ENCODE measurements around the gene VGLL2. TPM values are rescaled to one million over a fixed set of nuclear protein-coding genes. Genes with fewer than 3 reads are reported as not detected.
"Not testable (repeated sequence)": the region's sequence is repeated elsewhere in the genome, so short reads cannot be mapped to it uniquely, and the experiment has no call there.

VGLL2 gene
- not detected for total RNA-seq

- Mint-ChIP-seq H3K9me3 (ENCODE audit: low read depth) (no peaks in the 10 kb centered on the region), H3K36me3 (ENCODE audit: low read depth) (no peaks in the 10 kb centered on the region), H3K27ac (no peak within 1 kb of the TSS), H3K27me3 (peaks cover 77% of the 10 kb centered on the region), H3K4me3 (peak within 1 kb of the TSS; percentile 46), H3K4me1 (peaks cover 8% of the 10 kb centered on the region)
- POLR2A ChIA-PET: no interaction called here
- peak; percentile 31 for DNase-seq
- CTCF ChIA-PET: interaction anchor here (0.7 to 1.1 kb wide), 2 partner anchors 9 to 14 kb away, joined by 3 read pairs; no protein-coding TSS in a partner anchor
- intact Hi-C loops (cut with DNase I, micrococcal nuclease): no loop called here
- peak; percentile 18 for ATAC-seq
Measured at GRCh38 chr6:117265410-117266256, at the start of gene VGLL2. TSS of gene VGLL2 (plus strand) at chr6:117265558. CDS start at chr6:117265764, 206 bp downstream.

- Mint-ChIP-seq H3K9me3 (ENCODE audit: low read depth) (peaks cover 6% of the 10 kb centered on the region), H3K4me3 (no peak overlapping the region), H3K4me1 (no peaks in the 10 kb centered on the region), H3K27ac (no peak overlapping the region), H3K27me3 (peaks cover 1% of the 10 kb centered on the region), H3K36me3 (ENCODE audit: low read depth) (no peaks in the 10 kb centered on the region)
- no peak for ATAC-seq
- ChIA-PET POLR2A (no interaction called here), CTCF (no interaction called here)
- intact Hi-C loops (cut with DNase I, micrococcal nuclease): no loop called here
- no peak for DNase-seq
Measured at GRCh38 chr6:117222861-117223260, 42.5 kb upstream of the VGLL2 start.

- intact Hi-C loops (cut with DNase I, micrococcal nuclease): no loop called here
- POLR2A ChIA-PET: no interaction called here
Measured at GRCh38 chr6:117226778-117227177, 38.6 kb upstream of the VGLL2 start.

GRCh38 chr6:117227245-117227962 is 38.0 kb upstream of the VGLL2 start:
- Mint-ChIP-seq H3K4me1 (no peaks in the 10 kb centered on the region), H3K9me3 (ENCODE audit: low read depth) (peaks cover 13% of the 10 kb centered on the region), H3K27ac (no peak overlapping the region), H3K36me3 (ENCODE audit: low read depth) (no peaks in the 10 kb centered on the region), H3K27me3 (peaks cover 3% of the 10 kb centered on the region), H3K4me3 (no peak overlapping the region)
- no peak for DNase-seq
- no peak for ATAC-seq
- POLR2A ChIA-PET: no interaction called here
- CTCF ChIA-PET: no interaction called here
- intact Hi-C loops (cut with DNase I, micrococcal nuclease): no loop called here

More at GRCh38 chr6:117226778-117227177, 38.6 kb upstream of the VGLL2 start:
- Mint-ChIP-seq H3K4me1 (no peaks in the 10 kb centered on the region), H3K27ac (no peak overlapping the region), H3K9me3 (ENCODE audit: low read depth) (peaks cover 13% of the 10 kb centered on the region), H3K27me3 (peaks cover 3% of the 10 kb centered on the region), H3K36me3 (ENCODE audit: low read depth) (no peaks in the 10 kb centered on the region), H3K4me3 (no peak overlapping the region)
- no peak for DNase-seq
- CTCF ChIA-PET: no interaction called here
- ATAC-seq: no peak

GRCh38 chr6:117228202-117228601 is 37.2 kb upstream of the VGLL2 start:
- Mint-ChIP-seq H3K36me3 (ENCODE audit: low read depth) (no peaks in the 10 kb centered on the region), H3K4me3 (no peak overlapping the region), H3K27me3 (peaks cover 3% of the 10 kb centered on the region), H3K27ac (no peak overlapping the region), H3K9me3 (ENCODE audit: low read depth) (peaks cover 13% of the 10 kb centered on the region), H3K4me1 (no peaks in the 10 kb centered on the region)
- no peak for DNase-seq
- CTCF ChIA-PET: no interaction called here
- no peak for ATAC-seq
- POLR2A ChIA-PET: no interaction called here
- intact Hi-C loops (cut with DNase I, micrococcal nuclease): no loop called here

- DNase-seq: no peak
- Mint-ChIP-seq H3K36me3 (ENCODE audit: low read depth) (no peaks in the 10 kb centered on the region), H3K4me3 (no peak overlapping the region), H3K9me3 (ENCODE audit: low read depth) (peaks cover 13% of the 10 kb centered on the region), H3K4me1 (no peaks in the 10 kb centered on the region), H3K27ac (no peak overlapping the region), H3K27me3 (peaks cover 2% of the 10 kb centered on the region)
- ATAC-seq: no peak
- ChIA-PET POLR2A (no interaction called here), CTCF (no interaction called here)
- intact Hi-C loops (cut with DNase I, micrococcal nuclease): no loop called here
Measured at GRCh38 chr6:117229870-117230269, 35.5 kb upstream of the VGLL2 start.

- Mint-ChIP-seq H3K36me3 (ENCODE audit: low read depth) (no peaks in the 10 kb centered on the region), H3K9me3 (ENCODE audit: low read depth) (peaks cover 10% of the 10 kb centered on the region), H3K27ac (no peak overlapping the region), H3K27me3 (peaks cover 2% of the 10 kb centered on the region), H3K4me1 (no peaks in the 10 kb centered on the region), H3K4me3 (no peak overlapping the region)
- ChIA-PET POLR2A (no interaction called here), CTCF (no interaction called here)
- no peak for ATAC-seq
- intact Hi-C loops (cut with DNase I, micrococcal nuclease): no loop called here
- DNase-seq: no peak
Measured at GRCh38 chr6:117231466-117231865, 33.9 kb upstream of the VGLL2 start.

GRCh38 chr6:117232196-117232595 is 33.2 kb upstream of the VGLL2 start:
- intact Hi-C loops (cut with DNase I, micrococcal nuclease): no loop called here
- no peaks in the 10 kb centered on the region for H3K36me3 Mint-ChIP-seq (ENCODE audit: low read depth)
- H3K9me3 Mint-ChIP-seq (ENCODE audit: low read depth): peaks cover 10% of the 10 kb centered on the region
- H3K27ac Mint-ChIP-seq: no peak overlapping the region
- H3K27me3 Mint-ChIP-seq: peaks cover 2% of the 10 kb centered on the region
- POLR2A ChIA-PET: no interaction called here
- CTCF ChIA-PET: interaction anchor here (0.7 to 0.8 kb wide), 2 partner anchors 33 to 397 kb away, joined by 3 read pairs; no protein-coding TSS in a partner anchor
- no peak for DNase-seq
- ATAC-seq: no peak
- no peak overlapping the region for H3K4me3 Mint-ChIP-seq
- H3K4me1 Mint-ChIP-seq: no peaks in the 10 kb centered on the region

- intact Hi-C loops (cut with DNase I, micrococcal nuclease): no loop called here
- no peak for ATAC-seq
Measured at GRCh38 chr6:117233145-117233544, 32.2 kb upstream of the VGLL2 start.

GRCh38 chr6:117237561-117237960 is 27.8 kb upstream of the VGLL2 start:
- ChIA-PET CTCF (no interaction called here), POLR2A (no interaction called here)
- H3K27me3 Mint-ChIP-seq: peaks cover 2% of the 10 kb centered on the region
- no peak for ATAC-seq
- no peaks in the 10 kb centered on the region for H3K9me3 Mint-ChIP-seq (ENCODE audit: low read depth)
- no peaks in the 10 kb centered on the region for H3K36me3 Mint-ChIP-seq (ENCODE audit: low read depth)
- DNase-seq: no peak
- intact Hi-C loops (cut with DNase I, micrococcal nuclease): no loop called here
- no peak overlapping the region for H3K27ac Mint-ChIP-seq
- no peaks in the 10 kb centered on the region for H3K4me1 Mint-ChIP-seq
- no peak overlapping the region for H3K4me3 Mint-ChIP-seq

More at GRCh38 chr6:117233145-117233544, 32.2 kb upstream of the VGLL2 start:
- peaks cover 7% of the 10 kb centered on the region for H3K9me3 Mint-ChIP-seq (ENCODE audit: low read depth)
- DNase-seq: no peak
- H3K27ac Mint-ChIP-seq: no peak overlapping the region
- CTCF ChIA-PET: no interaction called here
- no peaks in the 10 kb centered on the region for H3K36me3 Mint-ChIP-seq (ENCODE audit: low read depth)
- H3K27me3 Mint-ChIP-seq: peaks cover 2% of the 10 kb centered on the region
- POLR2A ChIA-PET: no interaction called here
- H3K4me3 Mint-ChIP-seq: no peak overlapping the region
- H3K4me1 Mint-ChIP-seq: no peaks in the 10 kb centered on the region

- H3K27me3 Mint-ChIP-seq; POLR2A ChIA-PET; H3K9me3 Mint-ChIP-seq (ENCODE audit: low read depth); H3K27ac Mint-ChIP-seq; H3K36me3 Mint-ChIP-seq (ENCODE audit: low read depth); ATAC-seq; CTCF ChIA-PET; H3K4me3 Mint-ChIP-seq; H3K4me1 Mint-ChIP-seq; DNase-seq; intact Hi-C loops (cut with DNase I, micrococcal nuclease): not testable (repeated sequence)
Measured at GRCh38 chr6:117244571-117244970, 20.8 kb upstream of the VGLL2 start.

- H3K36me3 Mint-ChIP-seq (ENCODE audit: low read depth): not testable (repeated sequence)
Measured at GRCh38 chr6:117244979-117245378, 20.4 kb upstream of the VGLL2 start.

More at GRCh38 chr6:117244979-117245378, 20.4 kb upstream of the VGLL2 start:
- H3K4me1 Mint-ChIP-seq; ATAC-seq; POLR2A ChIA-PET; H3K9me3 Mint-ChIP-seq (ENCODE audit: low read depth); intact Hi-C loops (cut with DNase I, micrococcal nuclease); H3K4me3 Mint-ChIP-seq; DNase-seq; H3K27me3 Mint-ChIP-seq; CTCF ChIA-PET; H3K27ac Mint-ChIP-seq: not testable (repeated sequence)

All from activated CD4-positive, alpha-beta T cell treated with anti-CD3 and anti-CD28 coated beads for 36 hours (primary cell).